Measurements from ENCODE around the gene MAN2A2.
A peak's percentile ranks its signal among the peaks of the same experiment; 100 is the strongest.

MAN2A2 gene

DNA sequence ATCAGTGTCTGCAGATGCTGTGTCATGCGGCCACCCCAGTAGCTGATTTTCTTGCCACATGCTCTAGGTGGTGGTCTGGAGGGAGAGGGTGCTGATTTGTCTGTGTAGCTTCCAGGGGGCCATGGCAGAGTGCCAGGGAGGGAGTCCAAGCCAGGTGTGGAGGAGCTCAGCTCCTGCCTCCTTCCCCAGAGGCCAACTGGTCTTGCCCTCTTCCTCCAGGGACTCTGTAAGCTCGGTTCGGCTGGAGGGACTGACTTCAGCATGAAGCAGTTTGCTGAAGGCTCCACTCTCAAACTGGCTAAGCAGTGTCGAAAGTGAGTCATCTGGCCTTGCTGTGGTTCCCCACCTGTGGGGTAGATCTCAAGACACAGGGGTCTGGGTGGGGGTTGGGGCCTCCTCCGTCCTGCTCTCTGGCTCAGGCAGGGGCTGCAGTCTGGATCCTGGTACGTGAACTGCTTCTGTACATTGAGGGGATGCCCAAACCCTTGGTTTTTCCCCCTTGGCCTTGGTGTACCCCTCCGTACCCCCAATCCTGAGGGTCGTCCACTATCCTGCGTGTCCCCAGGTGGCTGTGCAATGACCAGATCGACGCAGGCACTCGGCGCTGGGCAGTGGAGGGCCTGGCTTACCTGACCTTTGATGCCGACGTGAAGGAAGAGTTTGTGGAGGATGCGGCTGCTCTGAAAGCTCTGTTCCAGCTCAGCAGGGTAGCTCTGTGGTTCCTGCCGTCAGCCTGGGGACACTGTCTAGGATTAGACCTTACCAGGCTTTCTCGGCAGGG is 44.7 kb downstream of the MAN2A2 start:
- DNase-seq, result no peak

DNA sequence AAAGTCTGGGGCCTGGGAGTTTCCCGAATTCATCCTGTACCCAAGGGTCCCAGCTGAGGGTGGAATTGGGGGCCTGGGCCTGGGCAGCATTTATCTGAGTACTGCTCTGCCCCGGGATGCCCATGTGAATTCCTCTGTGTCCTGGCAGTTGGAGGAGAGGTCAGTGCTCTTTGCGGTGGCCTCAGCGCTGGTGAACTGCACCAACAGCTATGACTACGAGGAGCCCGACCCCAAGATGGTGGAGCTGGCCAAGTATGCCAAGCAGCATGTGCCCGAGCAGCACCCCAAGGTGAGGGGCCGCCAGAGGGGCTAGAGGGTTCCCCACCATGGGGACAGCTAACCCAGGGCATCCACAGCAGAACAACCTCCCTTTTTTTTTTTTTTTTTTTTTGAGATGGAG is 45.4 kb downstream of the MAN2A2 start:
- no peak for DNase-seq

- DNase-seq, result no peak
Observed at GRCh38 chr15:90949979-90950675, 47.0 kb downstream of the MAN2A2 start.

- DNase-seq, result no peak
Observed at GRCh38 chr15:90950676-90951075, 47.6 kb downstream of the MAN2A2 start.

DNA sequence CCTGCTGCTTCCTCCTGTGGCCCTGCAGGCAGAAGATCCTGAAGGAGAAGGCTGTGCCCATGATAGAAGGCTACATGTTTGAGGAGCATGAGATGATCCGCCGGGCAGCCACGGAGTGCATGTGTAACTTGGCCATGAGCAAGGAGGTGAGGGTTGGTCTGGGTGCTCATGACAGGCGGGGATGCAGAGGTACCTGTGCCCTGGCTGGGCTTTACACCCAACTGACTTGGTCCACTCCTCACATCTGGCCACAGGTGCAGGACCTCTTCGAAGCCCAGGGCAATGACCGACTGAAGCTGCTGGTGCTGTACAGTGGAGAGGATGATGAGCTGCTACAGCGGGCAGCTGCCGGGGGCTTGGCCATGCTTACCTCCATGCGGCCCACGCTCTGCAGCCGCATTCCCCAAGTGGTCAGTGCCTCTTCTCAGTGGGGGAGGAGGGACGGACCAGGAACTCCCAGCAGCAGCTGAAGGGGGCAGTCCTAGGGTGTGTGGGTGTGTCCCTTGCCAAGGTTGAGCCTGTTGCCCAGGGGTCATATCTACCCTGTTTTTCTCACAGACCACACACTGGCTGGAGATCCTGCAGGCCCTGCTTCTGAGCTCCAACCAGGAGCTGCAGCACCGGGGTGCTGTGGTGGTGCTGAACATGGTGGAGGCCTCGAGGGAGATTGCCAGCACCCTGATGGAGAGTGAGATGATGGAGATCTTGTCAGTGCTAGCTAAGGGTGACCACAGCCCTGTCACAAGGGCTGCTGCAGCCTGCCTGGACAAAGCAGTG is 50.0 kb downstream of the MAN2A2 start:
- DNase-seq, result no peak

- no peak for DNase-seq
Observed at GRCh38 chr15:90953947-90954711, 51.0 kb downstream of the MAN2A2 start.

- DNase-seq, result peak; percentile 94
Observed at GRCh38 chr15:90954712-90955623, 51.9 kb downstream of the MAN2A2 start, which contains the start of gene RCCD1. Gene RCCD1 (plus strand): TSS chr15:90954884. CDS start chr15:90956735, 1,851 bp downstream.

DNA sequence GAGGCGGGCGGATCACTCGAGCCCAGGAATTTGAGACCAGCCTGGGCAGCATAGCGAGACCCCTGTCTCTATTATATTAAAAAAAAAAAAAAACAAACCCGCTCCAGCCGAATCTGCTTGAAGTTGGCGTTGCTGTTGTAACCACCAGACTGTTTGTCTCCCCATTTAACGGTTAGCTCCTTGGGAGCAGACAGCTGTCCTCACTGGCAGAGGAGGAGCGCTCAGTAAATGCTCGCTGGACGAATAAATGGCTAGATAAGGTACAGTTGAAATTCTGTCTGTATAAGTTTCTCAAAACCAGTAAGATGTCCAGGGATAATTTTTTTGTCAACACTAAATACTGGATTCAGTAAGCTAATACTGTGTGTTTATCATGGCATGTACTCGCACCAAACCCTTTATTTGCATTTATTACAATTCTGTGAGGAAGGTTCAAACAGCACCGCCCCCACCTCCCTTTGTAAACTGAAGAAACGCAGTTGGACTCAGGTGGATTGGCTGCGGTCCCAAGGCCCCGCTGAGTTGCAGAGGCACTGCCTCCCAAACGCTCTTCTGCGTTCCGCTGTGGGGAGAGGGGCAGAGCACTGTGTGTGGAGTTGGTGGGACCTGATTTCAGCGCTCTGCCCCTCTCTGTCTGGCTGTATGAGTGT is 52.6 kb downstream of the MAN2A2 start:
- no peak for DNase-seq

GRCh38 chr15:90956274-90957030 is 53.4 kb downstream of the MAN2A2 start:
- peak; percentile 92 for DNase-seq

DNA sequence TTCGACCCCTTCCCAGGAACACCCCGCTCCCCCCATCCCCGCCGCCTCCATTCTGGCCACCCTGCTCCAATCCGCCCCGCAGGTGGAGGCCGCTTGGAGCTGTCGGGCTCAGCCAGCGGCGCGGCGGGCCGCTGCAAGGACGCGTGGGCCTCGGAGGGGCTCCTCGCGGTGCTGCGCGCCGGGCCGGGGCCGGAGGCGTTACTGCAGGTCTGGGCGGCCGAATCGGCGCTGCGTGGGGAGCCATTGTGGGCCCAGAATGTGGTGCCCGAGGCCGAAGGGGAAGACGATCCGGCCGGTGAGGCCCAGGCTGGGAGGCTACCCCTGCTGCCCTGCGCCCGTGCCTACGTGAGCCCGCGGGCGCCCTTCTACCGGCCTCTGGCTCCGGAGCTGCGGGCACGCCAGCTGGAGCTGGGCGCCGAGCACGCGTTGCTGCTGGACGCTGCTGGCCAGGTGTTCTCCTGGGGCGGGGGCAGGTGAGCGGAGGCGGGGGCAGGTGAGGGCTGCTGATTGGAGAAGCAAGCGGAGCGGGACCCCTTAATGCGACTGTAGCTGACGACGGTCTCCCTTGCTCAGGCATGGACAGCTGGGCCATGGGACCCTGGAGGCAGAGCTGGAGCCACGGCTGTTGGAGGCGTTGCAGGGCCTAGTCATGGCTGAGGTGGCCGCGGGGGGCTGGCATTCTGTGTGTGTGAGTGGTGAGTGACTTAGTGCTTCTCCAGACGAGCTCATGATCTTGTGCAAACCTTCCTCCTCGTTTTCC is 54.1 kb downstream of the MAN2A2 start:
- no peak for DNase-seq

GRCh38 chr15:90957791-90958190 is 54.7 kb downstream of the MAN2A2 start:
- no peak for DNase-seq

DNA sequence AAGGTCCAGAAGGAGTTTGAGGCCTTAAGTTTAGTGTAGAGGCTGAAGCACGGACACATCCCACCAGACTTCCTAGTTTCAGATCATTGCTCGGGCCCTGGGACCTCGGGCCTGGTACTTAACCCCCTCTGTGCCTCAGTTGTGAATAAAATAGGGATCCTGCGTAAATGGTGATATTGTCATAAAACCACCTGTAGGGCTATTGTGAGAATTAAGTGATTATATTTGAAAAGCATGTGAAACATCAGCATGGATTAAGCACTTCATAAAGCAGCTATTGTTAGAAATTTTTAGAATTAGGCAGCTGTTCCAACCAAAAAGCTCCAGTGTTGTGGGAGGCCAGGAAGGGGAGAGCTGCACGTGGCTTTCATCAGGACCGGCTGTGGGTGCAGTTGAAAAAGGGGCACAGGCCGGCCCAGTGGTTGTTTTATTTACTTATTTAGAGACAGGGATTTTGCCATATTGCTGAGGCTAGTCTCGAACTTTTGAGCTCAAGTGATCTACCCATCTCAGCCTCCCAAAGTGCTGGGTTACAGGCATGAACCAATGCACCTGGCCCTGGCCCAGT is 56.0 kb downstream of the MAN2A2 start:
- no peak for DNase-seq

DNA sequence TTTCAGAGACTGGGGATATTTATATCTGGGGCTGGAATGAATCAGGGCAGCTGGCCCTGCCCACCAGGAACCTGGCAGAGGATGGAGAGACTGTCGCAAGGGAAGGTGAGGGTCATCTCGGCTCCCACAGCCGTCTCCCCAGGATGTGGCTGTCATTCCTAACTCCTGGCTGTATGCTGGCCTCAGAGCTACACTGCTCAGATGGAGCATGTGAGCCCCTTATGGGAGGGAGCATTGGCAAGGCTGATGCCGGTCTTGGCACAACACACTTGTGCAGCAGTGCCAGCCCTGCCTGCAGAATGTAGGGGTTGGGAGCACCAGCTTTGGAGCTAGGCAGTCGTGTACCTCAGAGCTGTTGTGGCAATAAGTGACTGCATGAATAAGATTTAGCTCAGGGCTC is 56.8 kb downstream of the MAN2A2 start:
- DNase-seq, result peak; percentile 72

DNA sequence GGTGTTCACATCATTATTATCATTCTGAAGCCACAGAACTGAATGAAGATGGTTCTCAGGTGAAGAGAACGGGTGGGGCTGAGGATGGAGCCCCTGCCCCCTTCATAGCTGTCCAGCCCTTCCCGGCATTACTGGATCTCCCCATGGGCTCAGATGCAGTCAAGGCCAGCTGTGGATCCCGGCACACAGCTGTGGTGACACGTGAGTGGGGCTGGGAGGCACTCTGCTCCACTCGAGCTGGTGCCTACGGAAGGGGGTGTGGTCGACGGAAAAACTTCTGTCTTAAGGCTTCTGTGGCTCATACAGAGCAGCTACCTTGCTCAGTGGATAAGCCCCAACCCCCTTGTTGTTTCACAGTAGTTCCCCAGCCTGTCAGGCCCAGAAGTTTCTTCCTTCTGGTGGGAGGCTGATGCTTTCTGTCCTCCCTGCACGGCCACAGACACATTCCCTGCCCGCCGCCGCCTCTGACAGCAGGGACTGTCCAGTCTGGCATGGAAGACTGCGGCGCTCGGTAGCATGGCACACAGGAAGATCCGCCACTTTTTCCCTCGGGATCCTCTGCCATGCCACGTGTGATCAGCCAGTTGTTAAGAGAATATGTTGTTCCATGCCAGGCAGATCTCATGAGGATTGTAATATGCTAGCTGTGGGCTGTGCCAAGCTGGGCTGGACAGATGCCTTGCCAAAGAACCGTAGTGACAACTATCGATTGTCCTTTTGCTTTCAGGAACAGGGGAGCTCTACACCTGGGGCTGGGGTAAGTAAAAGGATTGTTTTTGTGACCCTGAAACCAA is 57.4 kb downstream of the MAN2A2 start:
- DNase-seq, result no peak

DNA sequence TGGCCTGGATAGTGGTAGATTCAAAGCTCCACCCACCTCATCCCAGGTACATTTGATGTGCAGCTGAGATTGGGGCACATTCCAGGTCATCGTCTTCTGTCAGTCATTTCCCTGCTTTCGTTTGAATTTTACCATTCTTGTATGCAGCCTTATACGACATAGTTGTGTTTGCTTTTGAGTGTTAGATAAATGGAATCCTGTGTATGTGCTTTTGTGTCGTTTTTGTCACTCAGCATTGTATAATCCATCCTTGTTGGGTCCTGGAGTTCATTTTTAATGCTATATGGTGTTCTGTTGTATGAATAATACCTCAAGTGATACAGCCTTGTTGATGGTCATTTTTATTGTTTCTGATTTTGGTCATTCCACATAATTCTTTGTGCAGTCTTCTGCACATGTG is 58.9 kb downstream of the MAN2A2 start:
- DNase-seq, result no peak

DNA sequence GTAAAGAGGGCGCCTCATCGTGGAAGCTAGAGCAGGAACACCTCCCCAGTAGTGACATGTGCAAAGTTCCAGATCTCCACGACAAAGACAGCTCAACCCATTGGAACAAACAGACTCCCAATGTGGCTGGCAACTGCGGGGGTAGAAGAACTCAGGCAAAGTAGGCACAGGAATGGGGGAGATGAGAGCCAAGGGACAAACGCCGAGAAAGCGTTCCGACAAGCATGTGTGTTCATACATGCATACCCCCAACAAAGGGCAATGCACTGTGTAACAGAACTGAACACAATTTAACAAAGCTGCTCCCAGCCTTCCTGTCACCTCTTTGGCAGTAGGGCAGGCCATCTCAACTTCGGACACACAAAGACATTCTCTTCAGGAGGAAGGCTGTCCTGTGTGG is 63.2 kb downstream of the MAN2A2 start:
- no peak for DNase-seq

GRCh38 chr15:90967206-90967605 is 64.1 kb downstream of the MAN2A2 start:
- DNase-seq, result no peak

- no peak for DNase-seq
Observed at GRCh38 chr15:90968434-90968833, 65.3 kb downstream of the MAN2A2 start.

All from right forelimb (tissue), 1 donor.